CD4-positive, alpha-beta T cell treated with Interleukin-6 for 4 hours (primary cell): Measurements from ENCODE around the gene IFITM2.
"Not testable (repeated sequence)": the region's sequence is repeated elsewhere in the genome, so short reads cannot be mapped to it uniquely, and the experiment has no call there.

Source experiments
- DNase-seq: peaks from one replicate; pipeline ENCODE4 v3.0.0-alpha.2; 2020; ENCODE audit warnings: mixed read lengths

The IFITM2 gene

GRCh38 chr11:327581-327923 lies 19.9 kb downstream of the IFITM2 start:
- no peak for DNase-seq

GRCh38 chr11:328012-328411 lies 20.4 kb downstream of the IFITM2 start:
- no peak for DNase-seq

DNA sequence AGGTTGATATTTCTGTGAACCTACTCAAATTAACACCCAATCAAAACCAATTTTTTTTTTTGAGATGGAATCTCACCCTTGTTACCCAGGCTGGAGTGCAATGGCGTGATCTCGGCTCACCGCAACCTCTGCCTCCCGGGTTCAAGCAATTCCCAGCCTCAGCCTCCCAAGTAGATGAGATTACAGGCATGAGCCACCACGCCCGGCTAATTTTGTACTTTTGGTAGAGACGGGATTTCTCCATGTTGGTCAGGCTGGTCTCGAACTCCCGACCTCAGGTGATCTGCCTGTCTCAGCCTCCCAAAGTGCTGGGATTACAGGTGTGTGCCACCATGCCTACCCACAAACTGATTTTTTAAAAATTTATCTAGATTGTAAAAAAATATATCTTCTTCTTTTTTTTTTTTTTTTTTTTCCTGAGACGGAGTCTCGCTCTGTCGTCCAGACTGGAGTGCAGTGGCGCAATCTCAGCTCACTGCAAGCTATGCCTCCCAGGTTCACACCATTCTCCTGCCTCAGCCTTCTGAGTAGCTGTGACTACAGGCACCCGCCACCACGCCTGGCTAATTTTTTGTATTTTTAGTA lies 21.0 kb downstream of the IFITM2 start:
- not testable (repeated sequence) for DNase-seq

GRCh38 chr11:329886-330253 lies 22.3 kb downstream of the IFITM2 start:
- no peak for DNase-seq

DNA sequence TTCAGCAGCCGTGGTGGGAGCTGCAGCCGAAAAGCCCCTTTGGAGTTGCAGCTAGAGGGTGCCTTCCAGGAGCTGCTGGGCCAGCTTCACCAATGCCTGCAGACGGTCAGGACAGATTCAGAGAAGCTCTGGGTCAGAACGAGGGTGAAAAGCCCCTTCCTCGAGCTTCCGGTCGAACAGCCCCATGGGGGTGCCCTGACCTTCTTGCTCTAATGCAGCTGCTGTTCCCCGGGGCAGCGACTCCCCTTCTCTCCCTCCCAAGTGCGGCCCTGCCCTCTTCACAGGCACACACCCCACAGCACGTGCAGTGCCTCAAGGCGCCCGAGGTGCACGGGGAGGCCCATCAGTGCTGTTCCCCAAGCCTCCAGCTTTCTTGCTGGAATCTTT lies 22.7 kb downstream of the IFITM2 start:
- DNase-seq: no peak

- DNase-seq: peak; percentile 30
Measured at GRCh38 chr11:330694-331357, 23.2 kb downstream of the IFITM2 start.

- no peak for DNase-seq
Measured at GRCh38 chr11:331358-332060, 23.9 kb downstream of the IFITM2 start.

- DNase-seq: no peak
Measured at GRCh38 chr11:332651-333480, 25.2 kb downstream of the IFITM2 start.

DNA sequence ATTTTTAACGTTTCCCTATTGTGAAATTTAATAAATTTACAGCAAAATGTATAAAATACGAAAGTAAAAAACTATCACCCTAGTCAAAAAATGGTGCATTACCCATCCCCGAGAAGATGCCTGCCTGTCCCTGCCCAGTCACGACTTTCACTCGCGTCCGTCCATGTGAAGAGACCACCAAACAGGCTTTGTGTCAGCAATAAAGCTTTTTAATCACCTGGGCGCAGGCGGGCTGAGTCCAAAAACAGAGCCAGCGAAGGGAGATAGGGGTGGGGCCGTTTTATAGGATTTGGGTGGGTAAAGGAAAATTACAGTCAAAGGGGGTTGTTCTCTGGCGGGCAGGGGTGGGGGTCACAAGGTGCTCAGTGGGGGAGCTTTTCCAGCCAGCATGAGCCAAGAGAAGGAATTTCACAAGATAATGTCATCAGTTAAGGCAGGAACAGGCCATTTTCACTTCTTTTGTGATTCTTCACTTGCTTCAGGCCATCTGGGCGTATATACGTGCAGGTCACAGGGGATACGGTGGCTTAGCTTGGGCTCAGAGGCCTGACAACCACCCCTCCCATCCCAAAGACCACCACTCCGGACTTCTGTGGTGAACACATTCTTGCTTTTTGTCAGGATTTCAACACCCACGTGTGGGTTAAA lies 26.1 kb downstream of the IFITM2 start:
- not testable (repeated sequence) for DNase-seq

DNA sequence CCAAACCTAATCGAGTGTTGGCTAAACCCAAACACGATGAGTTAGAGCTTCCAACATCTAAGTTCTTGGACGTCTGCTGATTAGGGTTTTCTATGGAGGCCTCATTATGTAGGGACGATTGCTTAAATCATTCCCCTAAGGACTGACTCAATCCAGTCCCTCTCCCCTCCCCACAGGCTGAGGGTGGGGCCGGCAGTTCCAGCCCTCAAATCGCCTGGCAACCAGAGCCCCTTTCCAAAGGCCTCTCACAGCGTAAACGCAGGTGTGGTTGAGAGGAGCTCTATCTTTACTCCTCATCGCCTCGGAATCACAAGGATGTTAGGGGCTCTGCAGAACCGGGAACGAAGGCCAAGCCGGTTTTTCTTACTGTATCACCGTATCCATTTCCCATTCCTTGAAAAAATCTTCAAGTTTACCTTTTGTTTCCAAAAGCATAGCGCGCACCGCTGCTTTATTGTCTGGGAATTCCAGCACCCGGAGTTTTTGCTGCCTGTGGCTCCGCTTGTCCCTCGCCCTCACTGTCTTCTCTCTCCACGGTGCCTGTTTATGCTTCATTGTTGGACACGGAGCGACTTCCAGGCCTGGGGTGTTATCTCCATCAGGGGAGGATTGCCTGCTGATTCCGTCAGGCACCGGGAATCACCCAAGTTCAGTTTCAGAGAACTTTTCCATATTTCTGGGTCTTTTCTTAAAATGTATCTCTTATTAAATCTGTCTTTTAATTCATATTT lies 26.8 kb downstream of the IFITM2 start:
- no peak for DNase-seq

- DNase-seq: no peak
Measured at GRCh38 chr11:335779-336658, 28.4 kb downstream of the IFITM2 start.

DNA sequence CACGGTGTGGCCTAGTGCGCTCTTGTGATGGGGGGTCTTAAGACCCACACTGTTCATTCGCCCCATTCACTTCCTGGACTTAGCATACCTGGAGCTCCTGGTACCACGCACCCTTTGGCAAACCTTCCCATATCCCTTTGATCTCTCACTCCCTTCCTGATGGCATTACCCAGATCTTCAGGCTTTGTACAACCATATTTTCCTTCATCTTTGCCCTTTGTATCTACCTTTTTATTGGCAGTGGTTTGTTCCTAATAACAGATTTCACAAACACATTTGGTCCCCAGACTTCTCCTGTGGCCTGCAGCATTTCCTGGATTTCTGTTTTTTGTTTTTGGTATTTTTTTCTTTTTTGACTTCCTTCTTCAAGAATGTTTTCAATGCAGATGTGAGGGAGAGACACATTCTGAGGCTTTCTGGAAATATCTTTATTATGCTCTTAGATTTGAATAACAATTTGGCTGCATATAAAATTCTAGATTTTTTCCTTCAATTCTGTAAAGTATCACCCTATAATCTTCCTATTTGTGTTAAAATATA lies 29.1 kb downstream of the IFITM2 start:
- DNase-seq: no peak

GRCh38 chr11:337711-338110 lies 30.1 kb downstream of the IFITM2 start:
- DNase-seq: no peak

DNA sequence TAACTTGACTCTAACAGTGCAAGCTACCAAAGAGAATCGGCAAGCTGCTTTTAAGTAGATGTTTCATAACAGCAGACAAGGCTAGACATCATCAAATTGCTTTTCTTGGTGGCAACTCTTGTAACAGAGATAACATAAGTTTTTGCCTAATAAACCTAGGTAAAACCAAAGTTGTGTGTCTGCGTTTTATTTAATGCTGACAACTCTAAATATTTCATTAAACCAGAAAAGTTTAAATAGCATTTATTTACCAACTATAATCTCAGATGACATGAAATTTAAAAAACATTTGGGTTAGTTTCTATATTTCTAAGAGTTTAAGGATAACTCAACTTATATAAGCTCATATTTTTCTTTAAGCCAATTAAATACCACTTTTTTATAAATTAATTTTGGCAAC lies 32.3 kb downstream of the IFITM2 start:
- DNase-seq: no peak

DNA sequence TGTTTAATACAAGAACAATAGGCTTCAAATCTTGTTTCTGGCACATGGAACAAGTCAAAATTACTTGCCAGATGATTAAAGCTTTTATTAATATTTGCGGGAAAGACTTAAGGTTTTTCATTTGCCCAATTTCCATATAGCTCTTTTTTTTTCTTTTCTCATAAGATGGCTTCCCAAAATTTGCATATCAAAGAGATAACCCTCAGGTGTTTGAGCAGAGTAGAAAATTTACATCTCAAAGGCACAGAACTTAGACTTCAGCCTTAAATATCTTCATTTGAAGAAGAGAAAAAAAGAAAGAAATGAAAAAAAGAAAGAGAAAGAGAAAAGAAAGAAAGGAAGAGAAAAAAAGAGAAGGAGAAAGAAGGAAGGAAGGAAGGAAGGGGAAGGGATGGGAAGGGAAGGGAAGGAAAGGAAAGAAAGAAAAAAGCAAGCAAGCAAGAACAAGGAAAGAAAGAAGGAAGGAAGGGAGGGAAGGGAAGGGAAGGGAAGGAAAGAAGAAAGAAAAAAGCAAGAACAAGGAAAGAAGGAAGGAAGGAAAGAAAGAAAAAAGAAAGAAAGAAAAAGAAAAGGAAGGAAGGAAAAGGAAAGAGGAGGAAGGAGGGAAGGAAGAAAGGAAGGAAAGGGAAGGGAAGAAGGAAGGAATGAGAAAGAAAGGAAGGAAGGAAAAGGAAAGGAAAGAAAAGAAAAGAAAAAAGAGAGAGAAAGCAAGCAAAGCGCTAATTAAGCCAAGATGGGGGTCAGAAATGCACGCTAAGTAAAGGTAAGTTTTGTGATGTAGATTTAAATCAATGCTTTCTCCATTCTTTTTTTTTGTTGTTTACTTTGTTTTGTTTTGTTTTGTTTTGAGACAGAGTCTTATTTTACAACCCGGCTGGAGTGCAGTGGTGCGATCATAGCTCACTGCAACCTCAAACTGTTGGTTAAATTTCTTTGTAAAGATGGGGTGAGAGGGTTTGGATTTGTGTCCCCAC lies 33.2 kb downstream of the IFITM2 start:
- no peak for DNase-seq

DNA sequence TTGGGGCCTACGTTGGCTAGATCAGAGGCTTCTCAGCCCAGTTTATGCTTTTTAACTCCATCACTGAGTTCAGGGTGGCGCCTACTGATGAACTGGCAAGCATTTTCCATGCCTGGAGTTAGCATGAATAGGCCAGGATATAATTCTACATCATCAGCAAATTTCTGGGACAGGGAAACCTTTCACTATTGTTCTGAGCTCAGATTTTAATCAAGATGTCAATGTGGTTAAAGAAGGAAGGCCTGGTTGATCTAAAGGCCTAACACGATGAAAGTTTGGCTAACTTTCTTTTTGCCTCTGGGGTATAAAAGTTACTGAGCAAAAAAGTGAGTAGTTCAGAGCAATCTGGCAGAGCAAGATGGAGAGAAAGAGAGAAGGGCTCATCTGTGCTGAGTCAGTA lies 34.7 kb downstream of the IFITM2 start:
- no peak for DNase-seq

- DNase-seq: no peak
Measured at GRCh38 chr11:344836-345578, 37.4 kb downstream of the IFITM2 start.

DNA sequence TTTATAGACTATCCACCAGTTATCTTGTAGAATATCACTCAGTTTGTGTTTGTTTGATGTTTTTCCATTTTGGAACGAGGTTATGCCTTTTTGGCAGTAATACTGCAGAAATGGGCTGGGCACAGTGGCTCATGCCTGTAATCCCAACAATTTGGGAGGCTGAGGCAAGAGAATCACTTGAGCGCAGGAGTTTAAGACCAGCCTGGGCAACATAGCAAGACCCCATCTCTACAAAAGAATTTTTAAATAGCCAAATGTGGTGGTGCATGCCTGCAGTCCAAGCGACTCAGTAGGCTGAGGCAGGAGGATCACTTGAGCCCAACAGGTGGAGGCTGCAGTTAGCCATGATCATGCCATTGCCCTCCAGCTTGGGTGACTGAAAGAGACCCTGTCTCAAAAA lies 38.9 kb downstream of the IFITM2 start:
- DNase-seq: no peak
